OCI-LY3 (cell line): ENCODE measurements around the gene CHN2.

Experiments
- EZH2phosphoT487 ChIP-seq: fragments of 200-600 bp; shearing (Covaris generic); IDR thresholded peaks from 2 replicates; pipeline ENCODE4 v1.6.1; 2018; ENCODE audit warnings: antibody characterized with exemption, mixed run types, low read depth
- TF ChIP-seq, protein P1 (sequence below): fragments of 200-600, 300-600 bp; sonication (generic); IDR thresholded peaks from 2 replicates; pipeline ENCODE4 v1.5.1; 2014; ENCODE audit warnings: antibody characterized with exemption, low read length, low read depth

DNA sequence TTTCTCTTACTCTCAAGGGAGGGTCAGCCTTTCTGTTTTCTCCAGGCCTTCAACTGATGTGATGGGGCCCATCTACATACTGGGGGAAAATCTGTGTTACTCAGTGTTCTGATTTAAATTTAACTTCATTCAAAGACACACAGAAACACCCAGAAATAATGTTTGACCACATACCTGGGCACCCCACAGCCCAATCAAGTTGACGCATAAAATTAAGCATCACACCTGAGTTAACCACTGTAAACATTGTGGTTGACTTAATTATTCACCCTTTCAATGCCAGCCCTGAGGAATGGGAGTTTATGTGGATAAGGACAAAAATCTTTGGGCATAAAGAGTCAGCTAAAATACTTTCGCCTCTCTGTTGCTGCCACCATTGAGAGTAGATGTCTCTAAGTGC is 10.0 kb upstream of the CHN2 start:
- TF ChIP-seq, protein P1, sequence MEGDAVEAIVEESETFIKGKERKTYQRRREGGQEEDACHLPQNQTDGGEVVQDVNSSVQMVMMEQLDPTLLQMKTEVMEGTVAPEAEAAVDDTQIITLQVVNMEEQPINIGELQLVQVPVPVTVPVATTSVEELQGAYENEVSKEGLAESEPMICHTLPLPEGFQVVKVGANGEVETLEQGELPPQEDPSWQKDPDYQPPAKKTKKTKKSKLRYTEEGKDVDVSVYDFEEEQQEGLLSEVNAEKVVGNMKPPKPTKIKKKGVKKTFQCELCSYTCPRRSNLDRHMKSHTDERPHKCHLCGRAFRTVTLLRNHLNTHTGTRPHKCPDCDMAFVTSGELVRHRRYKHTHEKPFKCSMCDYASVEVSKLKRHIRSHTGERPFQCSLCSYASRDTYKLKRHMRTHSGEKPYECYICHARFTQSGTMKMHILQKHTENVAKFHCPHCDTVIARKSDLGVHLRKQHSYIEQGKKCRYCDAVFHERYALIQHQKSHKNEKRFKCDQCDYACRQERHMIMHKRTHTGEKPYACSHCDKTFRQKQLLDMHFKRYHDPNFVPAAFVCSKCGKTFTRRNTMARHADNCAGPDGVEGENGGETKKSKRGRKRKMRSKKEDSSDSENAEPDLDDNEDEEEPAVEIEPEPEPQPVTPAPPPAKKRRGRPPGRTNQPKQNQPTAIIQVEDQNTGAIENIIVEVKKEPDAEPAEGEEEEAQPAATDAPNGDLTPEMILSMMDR = no peak
- no peak for TF ChIP-seq EZH2phosphoT487
